Epithelial cell of proximal tubule (primary cell): ENCODE results near the gene FERMT2. TPM values are rescaled to one million over a fixed set of nuclear protein-coding genes. Genes with fewer than 3 reads are reported as not detected.
A peak's percentile ranks its signal among the peaks of the same experiment; 100 is the strongest.

Experiments
- DNase-seq: peaks from one replicate; pipeline ENCODE4 v3.0.0-alpha.2; 2011; ENCODE audit warnings: low read depth
- H3K4me3 ChIP-seq: 2 replicates; pipeline ENCODE4 v1.5.1; 2011; ENCODE audit warnings: low read depth, mild to moderate bottlenecking, low read length
- CTCF ChIP-seq: conservative IDR thresholded peaks from 2 replicates; pipeline ENCODE4 v1.5.1; 2012; ENCODE audit warnings: low read depth, mild to moderate bottlenecking, low read length
- total RNA-seq: library from RNA; depleted of rRNA; stranded (reverse); fragments of >200 nt; gene quantifications from 2 replicates; pipeline ENCODE4 v1.2.3, GENCODE V29; 2015

FERMT2 gene
- total RNA-seq, 1 donor from 2014 or later: 60.1 TPM

DNA sequence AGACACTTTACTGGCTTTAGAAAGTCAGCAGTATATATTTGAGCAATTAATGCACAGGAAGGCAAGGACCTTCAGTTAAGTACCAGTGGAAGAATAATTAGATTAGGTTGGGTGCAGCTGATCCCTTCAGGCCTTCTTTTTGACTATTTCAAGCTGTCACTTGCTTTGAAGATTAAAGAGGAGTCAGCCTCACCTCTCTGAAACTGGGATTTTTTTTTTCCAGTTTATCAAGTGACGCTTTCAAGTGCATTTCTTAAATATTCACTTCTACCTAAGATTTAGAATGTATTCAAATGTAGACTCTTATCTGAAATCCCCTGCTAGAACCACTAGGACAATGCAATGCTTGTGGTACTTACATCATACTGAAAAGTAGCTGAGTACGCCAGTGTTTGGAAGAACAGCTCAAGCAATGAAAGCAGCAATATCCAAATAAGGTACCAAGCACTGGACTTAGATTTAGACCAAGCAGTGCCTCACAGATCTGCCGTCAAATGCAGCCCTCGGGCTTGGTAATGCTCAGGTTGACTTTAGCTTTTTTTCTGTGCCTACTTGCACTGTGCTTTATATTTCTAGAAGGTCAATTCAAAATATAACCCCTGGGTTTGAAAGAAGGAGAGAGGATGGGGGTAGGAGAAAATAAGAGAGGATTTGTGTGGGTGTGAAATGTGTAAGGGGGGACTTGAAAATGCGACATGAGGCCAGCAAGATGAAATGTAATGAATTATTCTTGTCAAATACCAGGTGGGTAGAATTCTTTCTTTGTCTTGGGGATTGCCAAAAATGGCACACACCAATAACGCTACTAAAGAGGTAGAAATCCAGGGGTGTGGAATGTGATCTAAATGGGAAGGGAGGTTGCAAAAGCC lies 3.7 kb upstream of the FERMT2 start:
- no peak for TF ChIP-seq CTCF
- DNase-seq: no peak
- H3K4me3 ChIP-seq: no peak overlapping the region

GRCh38 chr14:52951681-52952554 lies 1.1 kb upstream of the FERMT2 start:
- H3K4me3 ChIP-seq: peak overlapping the region; percentile 84
- peak; percentile 62 for TF ChIP-seq CTCF

DNA sequence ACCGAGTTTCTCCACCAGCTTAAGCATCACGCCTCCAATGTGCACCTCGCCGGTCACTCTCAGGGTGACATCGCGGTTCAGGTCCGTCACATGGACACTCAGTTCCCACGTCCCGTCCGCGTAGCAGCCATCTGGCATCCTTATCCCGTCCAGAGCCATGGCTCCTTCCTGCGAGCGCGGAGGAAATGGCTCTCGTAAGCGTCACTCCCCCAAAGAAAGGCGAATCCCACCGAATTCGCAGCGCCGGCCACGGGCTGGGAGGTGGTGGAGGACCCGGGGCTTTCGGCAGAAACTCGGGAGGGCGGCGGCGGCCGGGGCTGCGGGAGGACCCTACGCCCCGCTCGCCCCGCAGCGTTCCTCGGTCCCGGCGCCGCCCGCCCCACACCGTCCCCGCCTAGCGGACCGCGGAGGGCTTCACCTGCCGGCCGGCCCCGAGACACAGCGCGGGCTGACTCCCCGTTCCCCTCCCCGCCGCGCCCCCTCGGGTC lies 396 bp downstream of the FERMT2 start:
- no peak for TF ChIP-seq CTCF
- peak overlapping the region; percentile 84 for H3K4me3 ChIP-seq
- DNase-seq: no peak

More at GRCh38 chr14:52951681-52952554, 1.1 kb upstream of the FERMT2 start:
- no peak for DNase-seq

DNA sequence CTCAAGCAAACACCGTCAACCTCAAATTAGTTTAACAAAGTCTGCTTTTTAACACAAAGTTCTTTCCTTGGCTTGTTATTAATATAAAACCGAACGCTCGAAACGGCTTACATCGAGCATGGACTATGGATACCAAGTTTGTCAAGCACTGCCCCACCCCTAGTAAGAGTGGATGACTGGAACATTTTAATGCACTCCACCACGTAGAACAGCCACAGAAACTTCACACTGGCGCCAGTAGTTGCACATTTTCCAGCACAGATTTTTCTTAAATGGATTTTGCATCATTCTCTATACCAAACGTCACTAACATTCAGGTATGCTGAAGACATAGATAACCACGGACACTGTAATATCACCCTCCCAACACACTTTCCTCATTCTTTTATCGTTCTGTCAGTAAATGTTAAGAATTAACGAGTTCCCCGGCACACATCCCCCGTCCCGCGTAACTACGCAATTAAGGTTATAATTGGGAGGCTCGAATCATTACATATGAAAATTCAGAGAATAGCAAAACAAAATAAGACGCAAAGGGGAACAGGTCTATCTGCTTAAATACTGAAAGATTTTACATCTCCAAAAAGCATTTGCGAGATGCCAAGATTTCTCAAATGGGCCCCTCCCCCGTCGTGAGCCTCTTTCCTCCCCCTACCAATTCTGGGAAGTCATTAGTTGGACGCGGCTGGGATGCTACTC lies 990 bp downstream of the FERMT2 start:
- no peak for DNase-seq
- TF ChIP-seq CTCF: no peak
- peak overlapping the region; percentile 84 for H3K4me3 ChIP-seq

DNA sequence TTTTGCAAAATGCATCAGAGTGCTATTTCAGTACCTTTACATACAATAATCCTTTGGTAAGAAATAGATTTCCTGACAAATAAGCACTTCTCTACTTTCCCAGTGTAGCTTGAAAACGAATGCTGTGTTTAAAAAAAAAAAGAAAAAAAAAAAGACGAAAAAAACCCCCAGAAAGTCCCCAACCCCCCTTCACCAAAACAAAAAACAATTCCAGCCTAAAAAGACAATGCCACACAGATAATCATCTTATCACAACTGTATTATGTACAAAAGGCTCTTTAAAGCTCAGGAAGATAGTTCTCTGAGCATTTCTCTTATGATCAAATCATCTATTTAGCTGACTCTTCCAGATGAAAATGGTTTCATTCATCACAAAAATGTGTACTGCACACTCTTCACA lies 1.6 kb downstream of the FERMT2 start:
- DNase-seq: no peak
- TF ChIP-seq CTCF: no peak
- peak overlapping the region; percentile 84 for H3K4me3 ChIP-seq

DNA sequence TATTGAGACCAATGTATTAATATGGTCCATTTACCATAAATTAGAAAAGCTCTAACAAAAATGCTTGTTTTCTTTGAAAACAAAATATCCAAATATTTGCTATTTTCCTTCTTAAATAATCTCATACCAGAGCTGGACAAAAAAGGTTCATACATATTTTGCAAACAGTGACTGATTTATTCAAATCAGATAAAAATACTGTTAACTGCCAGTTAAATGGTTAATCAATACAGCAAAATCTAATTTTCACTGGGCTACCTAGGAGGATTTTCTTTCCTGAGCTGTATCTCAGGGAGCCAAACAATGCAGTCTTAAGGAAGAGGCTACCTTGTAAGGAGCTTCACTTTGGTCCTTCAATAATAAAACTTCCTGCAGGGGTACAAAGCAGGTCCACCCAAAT lies 2.0 kb downstream of the FERMT2 start:
- H3K4me3 ChIP-seq: peak overlapping the region; percentile 84
- DNase-seq: no peak
- no peak for TF ChIP-seq CTCF
